Iris pigment epithelial cell (primary cell): ENCODE data around the gene MLLT3.
A peak's percentile ranks its signal among the peaks of the same experiment; 100 is the strongest.

Source experiments
- DNase-seq: peaks from one replicate; pipeline ENCODE4 v3.0.0-alpha.2; 2011; ENCODE audit warnings: low read depth

Gene MLLT3

DNA sequence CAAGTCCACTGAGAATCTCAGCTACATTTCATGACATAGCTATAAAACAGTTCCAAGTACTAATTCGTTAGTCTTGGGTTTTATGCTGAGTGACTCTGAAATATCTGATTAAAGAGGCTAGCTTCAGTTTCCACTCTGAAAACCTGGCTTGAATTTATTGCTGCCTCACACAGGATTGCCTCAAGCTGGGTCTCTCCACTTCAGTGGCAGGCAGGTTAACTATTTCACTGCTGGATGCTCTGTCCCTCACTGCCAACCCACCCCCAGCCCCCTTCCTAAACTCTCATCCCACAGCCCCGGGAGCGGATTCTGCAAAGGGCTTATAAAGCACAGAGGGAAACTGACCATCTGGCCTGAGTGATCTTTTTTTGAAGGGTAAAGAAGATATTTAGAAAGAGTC is 318.3 kb downstream of the MLLT3 start:
- no peak for DNase-seq

DNA sequence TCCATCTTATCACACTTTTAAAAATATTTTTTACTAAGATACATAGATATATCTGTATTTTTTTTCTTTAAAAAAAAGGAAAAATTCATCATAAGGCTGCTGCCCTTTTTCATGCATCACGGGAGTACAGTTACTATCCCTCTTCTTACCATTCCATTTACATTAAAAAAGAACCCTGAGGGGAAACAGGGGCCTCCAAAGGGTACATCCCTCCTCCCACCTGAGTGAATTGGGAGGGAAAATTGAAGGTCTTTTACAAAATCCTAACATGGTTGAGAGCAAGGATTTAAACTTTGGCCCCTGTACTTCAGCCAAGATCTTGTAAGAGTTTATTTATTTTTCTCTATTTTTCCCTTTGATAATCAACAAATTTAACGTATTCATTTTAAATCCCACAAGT is 319.2 kb downstream of the MLLT3 start:
- no peak for DNase-seq

DNA sequence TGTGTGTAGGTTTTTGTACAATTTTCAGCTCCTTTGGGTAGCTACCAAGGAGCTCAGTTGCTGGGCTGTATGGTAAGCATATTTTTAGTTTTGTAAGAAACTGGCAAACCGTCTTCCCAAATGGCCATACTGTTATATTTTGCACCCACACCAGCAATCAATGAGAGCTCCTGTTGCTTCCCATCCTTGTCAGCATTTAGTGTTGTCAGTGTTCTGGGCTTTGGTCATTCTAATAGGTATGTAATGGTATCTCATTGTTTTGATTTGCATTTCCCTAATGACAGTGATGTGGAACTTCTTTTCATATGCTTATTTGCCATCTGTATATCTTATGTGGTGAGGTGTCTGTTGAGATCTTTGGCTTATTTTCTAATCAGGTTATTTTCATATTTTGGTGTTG is 320.1 kb downstream of the MLLT3 start:
- no peak for DNase-seq

DNA sequence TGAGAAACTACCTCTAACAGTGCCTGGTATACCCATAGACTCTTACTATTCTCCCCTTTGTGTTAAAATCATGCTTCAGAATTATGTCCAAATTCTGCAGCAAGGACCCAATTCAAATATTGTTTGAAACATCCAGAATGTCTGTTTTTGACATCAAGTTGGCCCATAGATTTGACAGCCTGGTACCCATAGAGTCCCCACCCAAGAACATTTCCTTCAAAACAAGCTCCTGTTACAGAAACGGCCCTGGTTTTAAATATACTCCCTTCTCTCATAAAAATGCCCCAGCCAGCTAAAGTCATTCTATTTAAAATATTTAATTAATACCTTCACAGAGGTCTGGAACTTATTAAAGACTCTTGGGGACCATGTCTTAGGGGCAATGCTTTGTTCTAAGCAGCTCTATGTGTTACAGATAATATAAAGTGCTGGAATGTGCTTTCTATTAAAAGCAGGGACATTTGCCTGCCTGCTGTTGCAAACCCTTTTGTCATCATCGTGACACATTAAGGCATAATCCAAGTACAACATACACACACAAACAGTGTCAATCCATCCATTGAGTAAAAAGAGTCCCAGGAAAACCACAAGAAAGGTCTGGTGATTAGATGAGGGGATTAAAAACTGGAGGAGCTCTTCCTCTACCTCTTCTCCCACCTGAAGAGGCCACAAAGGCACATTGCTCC is 321.7 kb downstream of the MLLT3 start:
- no peak for DNase-seq

DNA sequence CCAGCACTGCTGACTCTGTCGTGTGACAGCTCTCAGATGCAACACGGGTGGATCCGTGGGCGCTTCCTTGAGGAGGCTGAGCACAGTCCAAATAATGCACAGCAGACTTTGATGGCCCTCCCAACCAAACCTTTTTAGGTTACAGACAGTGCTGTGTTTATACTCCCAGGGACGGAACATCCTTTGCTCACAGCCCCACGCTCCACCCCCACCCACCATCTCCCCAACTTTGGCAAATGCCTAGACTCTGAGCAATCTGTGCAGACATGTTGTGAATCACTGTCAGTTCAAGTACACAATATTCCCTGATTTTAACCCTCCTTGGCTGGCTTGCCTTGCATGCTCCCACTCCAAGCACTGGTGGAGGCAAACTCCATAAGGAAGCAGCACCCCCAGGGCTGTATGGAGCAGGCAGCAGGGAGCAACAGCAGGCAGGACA is 324.6 kb downstream of the MLLT3 start:
- peak; percentile 92 for DNase-seq

DNA sequence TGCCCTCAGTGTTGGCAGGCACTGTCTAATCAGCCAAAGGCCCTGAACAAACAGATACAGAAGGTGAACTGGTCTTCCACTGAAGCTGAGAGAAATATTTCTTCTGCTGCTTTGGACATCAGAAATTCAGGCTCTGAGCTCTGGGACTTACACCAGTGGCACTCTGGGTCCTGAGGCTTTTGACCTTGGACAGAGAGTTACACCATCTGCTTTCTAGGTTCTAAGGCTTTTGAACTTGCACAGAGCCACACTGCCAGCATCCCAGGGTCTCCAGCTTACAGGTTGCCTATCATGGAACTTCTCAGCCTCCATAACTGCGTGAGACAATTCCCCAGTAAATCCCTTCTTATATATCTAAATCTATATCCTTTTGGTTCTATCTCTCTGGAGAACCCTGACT is 326.7 kb downstream of the MLLT3 start:
- no peak for DNase-seq

DNA sequence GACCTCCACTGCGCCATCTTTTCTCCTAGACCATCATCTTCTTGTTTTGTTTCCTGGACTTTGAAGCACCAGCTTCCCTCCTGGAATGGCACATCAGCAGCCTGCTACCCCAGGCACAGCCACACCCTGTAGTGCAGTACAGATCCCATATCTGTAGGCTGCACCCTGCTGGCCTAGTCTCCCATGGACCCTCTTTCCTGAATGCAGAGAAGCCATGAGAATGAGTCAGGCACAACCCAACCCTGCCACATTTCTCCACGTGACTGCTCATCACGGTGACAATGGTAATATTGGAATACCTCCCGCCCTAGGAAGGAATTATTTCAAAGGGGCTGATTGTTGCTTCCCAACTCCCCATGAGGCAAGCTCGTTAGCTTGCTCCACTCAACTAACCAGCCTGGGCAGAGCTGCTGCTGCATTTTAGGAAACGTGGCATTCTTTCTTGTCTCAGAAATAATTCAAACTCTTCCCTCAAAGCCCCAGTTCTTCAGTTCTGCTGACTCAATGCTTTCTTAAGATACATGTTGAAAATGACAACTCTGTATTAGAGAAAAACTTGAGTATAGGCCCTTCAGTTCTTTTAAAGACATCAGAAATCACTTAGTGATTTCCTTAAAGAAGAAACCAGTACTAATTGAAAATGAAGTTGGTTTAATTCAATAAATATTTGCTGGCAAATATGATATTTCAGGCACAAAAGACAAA is 328.1 kb downstream of the MLLT3 start:
- no peak for DNase-seq

DNA sequence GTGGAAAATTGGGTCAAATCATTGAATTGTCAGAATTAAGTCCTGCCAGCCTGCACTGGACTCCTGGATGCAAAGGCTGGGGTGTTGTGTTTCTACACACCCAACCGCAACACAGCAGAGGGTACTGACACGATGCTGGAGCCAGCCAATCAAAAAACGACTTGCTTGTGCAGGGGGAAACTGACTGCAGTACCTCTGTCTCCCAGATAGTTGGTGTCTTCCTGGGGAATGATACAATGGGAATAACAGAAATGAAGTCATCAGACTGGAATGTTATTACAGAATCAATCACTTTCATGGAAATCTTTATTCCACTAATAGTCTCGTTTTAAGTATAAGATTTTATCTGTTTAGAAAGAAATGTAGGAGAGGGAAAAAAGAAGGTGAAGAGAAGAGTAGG is 330.3 kb downstream of the MLLT3 start:
- peak; percentile 52 for DNase-seq
